HG02759 (cell line): ENCODE results near the gene PPARG.
"Not testable (repeated sequence)": the region's sequence is repeated elsewhere in the genome, so short reads cannot be mapped to it uniquely, and the experiment has no call there.

Experiments
- ATAC-seq: cut with Tn5 transposase; IDR thresholded peaks from one replicate; pipeline ENCODE4 v1.9.1; 2021; ENCODE audit warnings: mild to moderate bottlenecking, moderate library complexity; ENCODE audit not compliant: unreplicated experiment

Gene PPARG

DNA sequence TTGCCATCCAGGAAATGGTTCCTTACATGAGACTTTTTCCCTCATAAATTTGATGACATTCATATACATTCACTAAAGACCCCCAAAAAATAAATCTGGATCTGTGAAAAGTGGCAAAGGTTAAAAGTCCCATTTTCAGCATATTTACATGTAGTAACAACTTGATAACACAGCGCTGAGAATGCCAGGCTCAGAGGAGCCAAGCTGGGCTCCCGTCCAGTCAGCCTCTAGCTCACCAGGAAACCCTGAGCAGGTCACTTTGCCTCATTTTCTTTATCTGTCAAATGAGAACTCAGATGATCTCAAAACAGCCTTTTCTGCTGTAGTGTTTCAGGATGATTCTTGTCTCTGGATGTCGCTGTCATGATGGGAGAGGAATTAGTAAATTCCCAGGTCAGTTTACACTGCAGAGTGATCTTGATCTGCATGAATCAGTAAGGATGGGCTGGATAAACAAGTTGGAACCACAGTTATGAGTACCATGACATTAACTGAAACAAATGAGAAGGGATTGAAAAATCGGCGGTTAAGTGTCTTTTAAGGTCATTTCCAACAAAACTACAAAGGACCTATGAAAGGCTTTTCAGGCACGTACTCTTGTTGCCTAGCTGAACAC lies 82.8 kb downstream of the PPARG start:
- no peak for ATAC-seq

DNA sequence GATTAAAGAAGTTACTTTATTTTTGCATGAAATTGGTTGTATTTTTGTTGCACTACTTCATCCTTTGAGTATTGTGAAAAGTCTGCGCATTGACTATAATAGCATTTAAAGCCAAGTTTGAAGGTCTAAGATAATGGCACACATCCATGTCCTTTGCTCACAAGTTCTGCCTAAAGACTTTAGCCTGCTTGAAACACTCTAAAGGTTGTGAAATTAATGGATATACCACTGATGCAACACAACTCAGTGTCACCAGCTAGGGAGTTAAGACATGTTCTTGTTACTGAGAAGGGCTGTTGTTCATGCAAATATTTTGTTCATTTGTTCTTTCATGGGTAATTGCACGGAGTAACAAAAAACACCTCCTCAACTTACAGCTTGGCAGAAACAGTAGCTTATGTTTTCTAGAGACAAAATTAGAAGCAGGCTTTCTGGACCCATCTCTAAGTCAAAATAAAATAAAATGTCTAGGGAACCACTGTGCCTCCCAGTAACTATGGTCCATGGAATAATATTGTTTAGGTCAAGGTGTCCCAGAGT lies 83.9 kb downstream of the PPARG start:
- no peak for ATAC-seq

DNA sequence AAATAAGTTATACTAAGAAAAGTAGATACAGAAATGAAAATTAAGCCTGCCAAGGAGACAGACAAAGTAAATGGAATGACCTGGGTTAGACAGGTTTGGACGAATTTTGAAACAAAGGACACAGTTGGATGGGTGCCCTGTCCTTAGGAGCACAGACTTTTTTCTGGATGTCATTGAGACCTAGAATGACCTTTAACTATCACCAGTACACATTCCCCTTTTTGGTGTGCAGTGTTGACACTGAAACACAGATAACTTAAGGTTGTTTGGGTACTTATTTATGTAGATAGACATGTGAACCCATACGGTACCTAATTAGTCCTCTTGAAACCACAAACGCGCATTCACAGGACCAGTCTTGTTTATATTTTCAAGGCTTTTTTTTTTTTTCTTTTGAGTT lies 86.7 kb downstream of the PPARG start:
- no peak for ATAC-seq

- no peak for ATAC-seq
Observed at GRCh38 chr3:12379640-12380429, 91.0 kb downstream of the PPARG start.

DNA sequence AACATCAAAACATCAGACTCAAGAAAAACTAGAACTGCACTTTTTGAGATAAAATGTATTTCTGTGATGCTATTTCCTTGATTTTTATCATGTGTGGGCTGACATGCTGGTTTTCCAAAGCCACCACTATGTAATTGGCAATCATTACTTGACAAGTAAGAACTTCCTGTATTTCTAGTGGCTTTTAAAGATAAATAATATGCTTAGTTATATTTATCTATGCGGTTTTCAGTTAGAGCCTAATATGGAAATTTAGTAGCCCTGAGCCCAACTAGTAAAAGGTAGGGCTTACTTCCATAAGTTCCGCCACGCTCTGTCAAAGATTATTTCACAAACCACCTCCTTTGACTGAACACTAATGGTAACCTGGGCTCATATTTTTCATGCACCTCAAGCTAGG lies 91.6 kb downstream of the PPARG start:
- no peak for ATAC-seq

GRCh38 chr3:12381199-12381598 lies 92.3 kb downstream of the PPARG start:
- no peak for ATAC-seq

GRCh38 chr3:12383218-12383617 lies 94.3 kb downstream of the PPARG start:
- ATAC-seq: no peak

GRCh38 chr3:12384451-12385233 lies 95.8 kb downstream of the PPARG start:
- ATAC-seq: no peak

- not testable (repeated sequence) for ATAC-seq
Observed at GRCh38 chr3:12386514-12387291, 97.8 kb downstream of the PPARG start.

DNA sequence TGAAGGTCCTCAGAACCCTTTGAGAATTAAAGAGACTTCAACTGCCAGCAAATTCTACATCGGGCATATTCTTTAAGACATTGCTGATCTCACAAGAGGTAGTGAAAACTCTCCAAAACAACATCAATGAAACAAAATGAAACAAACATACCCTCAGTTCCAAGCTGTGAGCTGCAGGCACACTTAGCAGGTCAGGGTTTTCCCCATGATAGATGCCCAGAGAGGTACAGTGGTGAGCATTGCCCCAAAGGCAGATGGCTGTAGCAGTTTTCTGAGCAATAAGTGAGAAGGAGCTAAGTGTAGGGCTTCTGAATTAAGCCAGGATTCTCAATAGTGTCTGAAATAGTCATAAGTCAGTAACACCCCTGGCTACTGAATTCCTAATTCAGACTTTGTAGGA lies 99.3 kb downstream of the PPARG start:
- ATAC-seq: no peak

DNA sequence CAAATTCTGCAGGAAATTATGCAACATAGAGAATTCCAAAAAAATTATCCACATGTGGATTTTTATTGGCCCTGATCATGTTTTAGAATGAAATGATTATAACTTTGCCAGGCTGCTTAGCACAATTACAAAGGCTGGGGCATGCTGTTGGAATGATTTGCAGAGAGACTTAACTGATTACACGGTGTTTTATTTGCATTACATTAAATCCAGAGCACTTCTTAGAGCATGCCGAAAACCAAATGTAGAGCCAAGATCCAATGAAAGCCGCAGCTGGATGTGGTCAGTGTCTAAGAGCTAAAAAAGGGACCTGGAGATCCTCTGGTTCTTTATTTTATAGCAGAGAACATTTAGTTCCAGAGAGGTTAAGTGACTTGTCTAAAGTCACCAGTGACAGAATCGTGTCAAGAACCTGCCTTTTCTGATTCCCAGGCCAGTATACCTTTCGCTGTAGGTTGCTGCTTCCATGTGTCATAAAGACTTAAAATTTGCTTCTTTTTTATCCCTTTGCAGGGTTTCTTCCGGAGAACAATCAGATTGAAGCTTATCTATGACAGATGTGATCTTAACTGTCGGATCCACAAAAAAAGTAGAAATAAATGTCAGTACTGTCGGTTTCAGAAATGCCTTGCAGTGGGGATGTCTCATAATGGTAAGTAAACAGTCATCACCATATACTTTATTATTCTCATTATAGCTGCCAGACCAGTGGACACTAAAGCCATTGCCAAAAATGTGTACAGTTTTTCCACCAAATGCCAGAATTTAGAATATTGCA lies 103.4 kb downstream of the PPARG start:
- ATAC-seq: no peak

GRCh38 chr3:12393894-12394293 lies 105.0 kb downstream of the PPARG start:
- no peak for ATAC-seq

DNA sequence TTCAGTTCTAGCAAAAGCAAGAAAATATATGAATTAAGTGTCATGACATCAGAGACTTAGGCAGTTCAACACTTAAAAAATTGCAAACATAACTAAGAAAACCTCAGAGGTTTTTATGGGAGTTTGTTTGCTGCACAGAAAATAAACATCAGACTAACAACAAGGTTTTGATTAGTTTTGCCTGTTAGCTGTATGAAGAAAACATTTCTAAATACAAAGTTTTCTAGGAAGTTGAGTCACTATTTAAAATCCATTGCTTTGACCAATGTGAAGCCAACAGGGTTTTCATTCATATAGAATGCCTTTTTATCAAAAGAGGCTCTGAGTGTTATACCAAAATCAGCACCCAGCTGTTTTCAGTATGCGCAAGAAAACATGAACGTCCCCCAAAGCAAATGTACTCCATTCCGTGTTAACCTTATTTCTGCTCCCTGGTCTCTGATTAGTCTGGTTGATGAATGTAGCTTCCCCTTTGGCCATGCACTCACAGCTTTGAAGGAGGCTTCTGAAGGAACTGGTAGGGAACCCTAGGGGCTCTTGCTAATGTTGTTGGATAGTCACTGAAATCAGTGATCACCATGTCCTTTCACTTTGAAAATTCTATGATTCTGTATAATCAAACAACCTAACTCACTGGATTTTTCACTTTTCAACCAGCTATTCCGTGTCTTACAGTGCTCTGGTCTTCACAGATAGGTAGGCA lies 105.8 kb downstream of the PPARG start:
- peak; percentile 10 for ATAC-seq

DNA sequence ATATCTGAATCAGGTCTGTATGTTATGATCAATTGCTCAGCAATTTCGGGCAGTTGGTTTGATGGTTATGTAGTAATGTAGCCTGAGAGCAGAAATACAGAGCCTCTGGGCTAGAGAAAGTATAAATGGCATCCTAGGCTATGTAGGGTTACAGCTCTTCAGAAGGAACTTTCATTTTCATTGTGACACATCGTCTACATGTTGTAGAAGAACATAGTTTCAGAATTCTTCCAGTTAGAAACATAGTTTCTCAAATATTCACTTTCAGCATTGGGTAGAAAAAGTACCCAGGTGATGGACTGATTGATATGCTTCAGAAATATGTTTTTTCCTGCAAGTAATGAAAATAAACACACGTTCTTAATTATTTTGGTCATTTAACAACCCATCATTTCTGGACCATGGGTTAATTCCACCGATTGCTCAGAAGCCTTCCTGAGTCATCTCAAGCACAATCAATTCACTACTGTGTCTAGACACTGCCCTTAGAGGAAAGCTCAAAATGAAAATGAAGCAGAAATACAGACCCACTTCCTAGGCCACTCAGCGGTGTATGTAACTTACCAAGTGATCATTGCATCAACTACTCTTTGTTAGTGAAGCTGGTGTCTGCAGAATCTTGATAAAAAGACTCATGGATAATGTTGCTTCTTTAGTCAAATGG lies 106.6 kb downstream of the PPARG start:
- peak; percentile 95 for ATAC-seq

- ATAC-seq: no peak
Observed at GRCh38 chr3:12396471-12396870, 107.6 kb downstream of the PPARG start.

DNA sequence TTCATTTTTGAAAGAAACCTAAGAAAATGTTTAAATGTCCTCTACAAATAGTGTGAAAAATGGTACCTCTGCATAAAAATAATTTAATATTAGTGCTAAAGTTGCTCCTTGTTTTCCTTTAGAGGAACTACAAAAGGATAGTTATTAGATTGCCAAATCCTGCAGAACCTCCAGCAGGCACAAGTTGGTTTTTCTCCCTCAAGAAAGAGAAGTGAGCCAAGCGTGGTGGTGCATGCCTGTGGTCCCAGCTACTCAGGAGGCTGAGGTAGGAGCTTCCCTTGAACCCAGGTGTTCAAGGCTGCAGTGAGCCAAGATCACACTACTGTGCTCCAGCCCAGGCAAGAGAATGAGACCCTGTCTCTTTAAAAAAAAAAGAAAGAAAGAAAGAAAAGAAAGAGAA lies 110.4 kb downstream of the PPARG start:
- ATAC-seq: no peak

GRCh38 chr3:12400616-12401194 lies 111.8 kb downstream of the PPARG start:
- no peak for ATAC-seq

DNA sequence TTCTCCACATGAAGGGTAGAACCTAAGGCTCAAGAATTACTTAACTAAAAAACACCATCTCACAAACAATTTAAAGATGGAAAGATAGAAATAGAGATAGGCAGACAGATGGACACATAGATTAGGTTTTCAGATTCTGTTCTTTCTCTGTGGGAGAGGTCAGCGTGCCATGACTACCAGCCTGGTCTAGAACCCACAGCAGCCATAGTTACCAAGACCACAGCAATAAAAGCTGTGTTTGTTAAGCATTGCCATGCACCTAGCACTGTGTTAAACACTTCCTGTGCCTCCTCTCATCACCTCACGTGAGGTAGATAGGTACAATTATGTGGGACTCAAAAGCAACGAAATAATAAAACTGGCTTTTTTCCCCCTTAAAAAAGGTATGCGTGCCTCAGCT lies 112.3 kb downstream of the PPARG start:
- no peak for ATAC-seq
